Suppressor macrophage (primary cell): Measurements from ENCODE around the gene KIRREL1.

ENCODE experiments used
- DNase-seq, 4 experiments: peaks; one replicate each; pipeline ENCODE4 v3.0.0-alpha.2; 2020 to 2022

Gene KIRREL1

GRCh38 chr1:158007667-158008386, 14.4 kb downstream of the KIRREL1 start:
- DNase-seq: no peak

- no peak for DNase-seq
These were observed 15.2 kb downstream of the KIRREL1 start for GRCh38 chr1:158008630-158009029.

- no peak for DNase-seq
These were observed 18.3 kb downstream of the KIRREL1 start for GRCh38 chr1:158011714-158012113.

GRCh38 chr1:158013840-158014730, 20.6 kb downstream of the KIRREL1 start:
- DNase-seq: no peak

GRCh38 chr1:158014731-158015320, 21.4 kb downstream of the KIRREL1 start:
- DNase-seq: no peak

GRCh38 chr1:158016651-158017335, 23.3 kb downstream of the KIRREL1 start:
- DNase-seq: peak in 1 of 4 experiments; percentile 12

- no peak for DNase-seq
These were observed 24.6 kb downstream of the KIRREL1 start for GRCh38 chr1:158017800-158018595.

GRCh38 chr1:158019171-158019868, 25.9 kb downstream of the KIRREL1 start:
- DNase-seq: no peak

- no peak for DNase-seq
These were observed 26.9 kb downstream of the KIRREL1 start for GRCh38 chr1:158020259-158020885.

- peak; percentile 46 to 64 (median 52) for DNase-seq
These were observed 27.6 kb downstream of the KIRREL1 start for GRCh38 chr1:158020886-158021620.

- DNase-seq: no peak
These were observed 28.3 kb downstream of the KIRREL1 start for GRCh38 chr1:158021721-158022120.

- no peak for DNase-seq
These were observed 29.3 kb downstream of the KIRREL1 start for GRCh38 chr1:158022554-158023312.

- no peak for DNase-seq
These were observed 31.3 kb downstream of the KIRREL1 start for GRCh38 chr1:158024737-158025136.

- DNase-seq: no peak
These were observed 32.3 kb downstream of the KIRREL1 start for GRCh38 chr1:158025576-158026230.

- DNase-seq: no peak
These were observed 33.2 kb downstream of the KIRREL1 start for GRCh38 chr1:158026651-158027050.

GRCh38 chr1:158027508-158027907, 34.1 kb downstream of the KIRREL1 start:
- DNase-seq: no peak

GRCh38 chr1:158028969-158029368, 35.5 kb downstream of the KIRREL1 start:
- DNase-seq: no peak

- no peak for DNase-seq
These were observed 41.6 kb downstream of the KIRREL1 start for GRCh38 chr1:158035014-158035413.
